ENCODE results near the gene GALNT16. TPM values are rescaled to one million over a fixed set of nuclear protein-coding genes. Genes with fewer than 3 reads are reported as not detected.
"Not testable (repeated sequence)": the region's sequence is repeated elsewhere in the genome, so short reads cannot be mapped to it uniquely, and the experiment has no call there.

The GALNT16 gene
- total RNA-seq, 1 donor from 2014 or later = 4.5 TPM

DNA sequence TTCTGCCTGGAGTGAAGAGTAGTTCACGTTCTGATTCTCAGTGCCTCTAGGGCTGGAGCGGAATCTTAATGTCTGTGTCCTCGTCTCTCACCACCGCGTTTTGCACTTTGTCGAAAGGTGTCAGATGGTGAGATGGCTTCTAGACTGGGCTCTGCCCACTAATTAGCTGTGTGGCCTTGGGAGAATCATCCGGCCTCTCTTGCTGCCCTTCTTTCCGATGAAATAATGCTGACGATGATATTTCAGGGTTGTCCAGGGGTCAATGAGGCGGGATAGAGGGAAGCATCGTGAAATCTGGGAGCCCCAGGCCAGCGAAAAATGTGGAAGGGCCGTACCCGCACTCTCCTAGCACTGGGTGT, 811 bp upstream of the GALNT16 start:
- DNase-seq (ENCODE audit: low read depth) = no peak

DNA sequence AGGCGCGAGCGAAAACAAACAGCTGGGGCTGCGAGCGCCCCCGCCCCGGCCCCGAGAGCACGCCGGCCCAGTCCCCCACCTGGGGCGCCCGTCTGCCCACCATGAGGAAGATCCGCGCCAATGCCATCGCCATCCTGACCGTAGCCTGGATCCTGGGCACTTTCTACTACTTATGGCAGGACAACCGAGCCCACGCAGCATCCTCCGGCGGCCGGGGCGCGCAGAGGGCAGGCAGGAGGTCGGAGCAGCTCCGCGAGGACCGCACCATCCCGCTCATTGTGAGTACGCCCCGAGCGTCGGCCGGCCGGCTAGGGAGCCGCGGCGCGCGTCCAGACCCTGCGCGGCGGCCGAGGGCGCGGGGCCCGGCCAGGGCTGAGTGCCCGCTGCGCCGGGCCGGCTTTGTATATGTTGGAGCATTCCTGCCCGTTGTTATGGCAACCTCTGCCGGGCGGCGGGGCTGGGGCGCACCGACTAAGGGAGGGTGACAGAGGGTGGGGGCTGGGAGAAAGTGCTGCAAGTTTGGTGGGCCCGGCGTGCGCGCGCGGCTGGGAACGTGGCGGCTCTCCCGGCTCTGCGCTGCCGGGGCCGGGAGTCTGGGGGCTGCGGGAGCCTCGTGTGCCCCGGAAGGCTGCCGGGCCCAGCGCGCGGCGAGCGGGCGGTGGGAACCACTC, 367 bp downstream of the GALNT16 start:
- DNase-seq (ENCODE audit: low read depth) = no peak

DNA sequence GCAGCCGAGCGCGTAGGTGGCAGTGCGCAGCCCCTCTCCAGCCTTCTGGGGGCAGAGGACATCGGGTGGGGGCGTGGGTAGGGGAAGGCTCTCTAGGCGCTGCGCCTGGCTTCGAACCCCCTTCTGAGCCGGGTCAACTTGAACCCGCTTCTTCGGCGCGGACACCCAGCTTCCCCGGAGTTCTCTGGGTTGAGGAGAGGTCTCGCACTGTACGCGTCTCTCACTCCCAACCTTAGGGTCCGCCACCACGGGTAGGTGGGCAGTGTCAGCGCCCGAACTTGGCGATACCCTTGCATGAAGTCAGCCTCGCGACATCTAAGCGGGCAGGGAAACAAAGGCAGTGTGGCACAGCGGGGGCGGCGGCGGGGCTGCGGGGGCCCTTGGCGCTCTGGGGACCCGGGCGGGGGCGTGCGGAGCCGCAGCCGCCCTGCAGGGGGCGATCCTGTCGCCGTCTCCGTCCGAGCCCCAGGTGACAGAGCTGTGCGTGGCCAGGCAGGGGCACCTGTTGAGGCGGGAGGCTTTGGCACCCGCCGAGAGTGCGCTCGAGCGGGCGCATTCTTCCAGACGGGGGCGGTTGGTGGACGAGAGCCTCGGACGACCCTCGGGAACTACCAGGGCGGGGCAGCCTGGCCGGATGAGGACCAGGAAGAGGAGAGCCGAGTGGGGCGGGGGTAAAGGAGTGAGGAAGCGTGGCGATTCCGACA, 1.1 kb downstream of the GALNT16 start:
- no peak for DNase-seq (ENCODE audit: low read depth)

DNA sequence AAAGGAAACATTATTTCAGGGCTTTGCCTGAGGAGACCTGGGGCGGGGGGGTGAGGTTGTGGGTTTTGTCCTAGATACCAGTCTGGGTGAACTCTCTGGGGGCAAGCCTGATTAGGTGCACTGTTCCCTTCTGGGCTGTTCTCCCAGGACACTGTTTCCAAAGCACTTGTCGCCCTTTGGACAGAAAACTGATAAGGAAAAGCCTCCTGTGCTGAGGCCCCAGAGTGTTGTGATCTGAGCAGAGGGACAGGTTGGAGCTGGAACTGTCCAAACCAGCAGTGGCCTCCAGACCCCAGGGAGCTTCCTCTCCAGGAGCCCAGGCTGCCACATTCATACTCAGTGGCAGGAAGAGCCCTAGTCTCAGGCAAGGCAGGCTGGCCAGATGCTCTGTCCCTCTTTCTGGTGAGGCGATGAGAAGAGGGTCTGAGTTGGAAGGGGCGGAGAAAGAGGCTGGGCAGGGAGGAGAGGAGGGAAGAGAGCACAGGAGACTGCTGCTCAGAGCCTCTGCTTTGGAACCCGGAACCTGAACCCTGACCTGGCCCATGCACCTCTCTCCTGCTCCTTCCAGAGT, 1.9 kb downstream of the GALNT16 start:
- DNase-seq (ENCODE audit: low read depth) = no peak

DNA sequence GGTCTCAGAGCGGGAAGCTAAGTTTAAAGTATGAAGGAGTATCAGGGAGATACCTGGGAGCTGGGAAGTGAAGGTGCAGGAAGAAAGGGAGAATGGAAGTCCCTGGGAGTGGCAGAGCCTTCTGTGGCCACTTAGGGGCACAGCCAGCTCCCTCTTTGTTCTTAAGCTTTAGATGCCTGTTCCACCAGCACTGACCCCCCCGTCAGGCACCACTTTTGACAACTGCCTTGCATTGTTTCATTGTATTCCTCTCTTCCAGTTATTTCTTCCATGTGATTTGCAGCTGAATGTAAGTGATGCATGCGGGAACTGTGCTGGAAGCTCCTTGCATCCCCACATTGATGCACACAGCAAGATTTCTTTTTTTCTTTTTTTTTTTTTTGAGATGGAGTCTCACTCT, 2.6 kb downstream of the GALNT16 start:
- DNase-seq (ENCODE audit: low read depth) = no peak

DNA sequence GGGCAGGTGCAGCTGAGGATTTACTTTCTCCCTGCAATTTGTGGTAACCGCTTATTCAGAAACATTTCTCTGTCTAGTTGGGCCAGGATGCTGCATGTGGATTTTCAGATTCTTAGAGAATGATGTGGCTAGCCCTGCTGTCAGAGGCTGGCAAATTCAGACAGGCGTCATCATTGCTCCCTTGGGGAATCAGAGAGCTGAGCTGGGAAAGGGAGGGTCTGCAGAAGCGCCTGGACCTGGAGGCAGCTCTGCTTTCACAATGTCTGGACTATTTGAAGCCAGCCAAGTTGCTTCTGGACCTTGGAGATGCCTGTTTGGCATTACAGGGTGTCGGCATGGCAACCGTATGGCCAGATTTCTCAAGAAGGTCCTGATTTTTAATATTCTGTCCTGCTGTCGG, 3.4 kb downstream of the GALNT16 start:
- peak; percentile 97 for DNase-seq (ENCODE audit: low read depth)

DNA sequence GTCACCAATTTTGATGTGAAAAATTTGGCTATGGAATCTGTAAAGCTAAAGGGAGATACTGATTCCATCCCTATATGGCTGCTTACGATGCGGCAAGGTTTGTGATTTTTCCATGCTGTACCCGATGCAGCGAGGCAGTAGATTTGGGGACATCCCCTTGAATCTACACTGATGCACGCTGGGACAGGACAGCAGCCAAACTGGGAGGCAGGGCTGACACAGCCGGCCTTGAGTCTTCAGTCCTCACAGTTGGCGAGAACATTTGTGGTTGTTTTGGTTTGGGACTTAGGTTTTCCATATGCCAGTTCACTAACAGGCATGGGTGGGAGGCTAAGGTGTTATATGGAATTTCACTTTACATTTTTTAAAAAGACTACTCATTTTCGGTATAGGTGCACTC, 3.8 kb downstream of the GALNT16 start:
- peak; percentile 69 for DNase-seq (ENCODE audit: low read depth)

DNA sequence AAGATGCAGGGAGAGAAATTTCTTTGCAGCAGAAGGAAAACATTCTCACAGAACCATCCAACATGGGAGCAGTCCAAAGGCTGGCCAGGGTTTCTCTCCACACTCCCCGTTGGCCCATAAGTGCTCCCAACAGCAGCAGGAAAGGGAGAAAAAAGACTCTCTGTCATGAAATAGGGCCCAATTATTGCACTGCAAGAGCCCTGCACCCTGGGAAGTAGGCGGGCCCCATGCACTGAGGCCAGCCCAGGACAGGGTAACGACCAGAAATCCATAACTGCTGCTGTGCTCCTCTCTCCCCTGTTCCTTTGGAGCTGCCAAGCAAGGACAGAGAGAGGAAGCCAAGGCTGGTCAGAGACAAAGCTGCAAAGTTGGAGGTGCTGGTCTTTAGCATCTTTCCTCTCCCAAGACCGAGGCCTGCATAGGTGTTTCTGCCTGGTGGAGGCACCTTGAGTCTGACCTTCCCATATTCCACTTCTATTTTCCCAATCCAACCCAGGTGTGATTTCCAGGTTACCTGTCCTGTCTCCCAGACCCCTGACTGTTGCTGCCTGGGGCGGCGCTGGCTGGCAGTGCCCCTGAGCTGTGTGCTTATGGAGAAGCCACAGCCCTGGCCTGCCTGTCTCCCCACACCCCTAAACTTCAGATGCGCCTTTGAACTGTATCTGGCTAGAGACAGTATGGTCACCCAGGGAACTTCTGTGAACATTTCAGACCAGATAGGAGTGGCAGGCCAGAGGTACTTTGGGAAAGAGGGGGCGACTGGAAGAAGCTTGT, 6.8 kb downstream of the GALNT16 start:
- no peak for DNase-seq (ENCODE audit: low read depth)

DNA sequence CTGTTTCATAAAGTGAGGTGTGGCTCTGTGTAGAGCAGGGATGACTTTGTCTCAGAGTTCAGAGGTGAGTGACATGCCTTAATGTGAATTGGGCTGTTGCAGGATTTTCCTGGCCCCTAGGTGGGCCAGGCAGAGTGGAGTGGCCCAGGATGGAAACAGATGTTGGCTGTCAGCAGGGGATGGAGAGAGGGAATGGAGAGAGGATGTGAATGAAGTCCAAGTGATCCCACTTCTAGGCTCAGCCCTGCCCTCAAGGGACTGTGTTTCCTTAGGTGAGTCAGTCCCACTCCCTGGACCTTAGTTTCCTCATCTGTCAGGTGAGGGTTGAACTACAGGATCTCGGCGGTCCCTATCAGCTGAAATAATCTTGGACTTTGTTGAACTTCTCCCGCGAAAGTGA, 7.5 kb downstream of the GALNT16 start:
- DNase-seq (ENCODE audit: low read depth) = no peak

DNA sequence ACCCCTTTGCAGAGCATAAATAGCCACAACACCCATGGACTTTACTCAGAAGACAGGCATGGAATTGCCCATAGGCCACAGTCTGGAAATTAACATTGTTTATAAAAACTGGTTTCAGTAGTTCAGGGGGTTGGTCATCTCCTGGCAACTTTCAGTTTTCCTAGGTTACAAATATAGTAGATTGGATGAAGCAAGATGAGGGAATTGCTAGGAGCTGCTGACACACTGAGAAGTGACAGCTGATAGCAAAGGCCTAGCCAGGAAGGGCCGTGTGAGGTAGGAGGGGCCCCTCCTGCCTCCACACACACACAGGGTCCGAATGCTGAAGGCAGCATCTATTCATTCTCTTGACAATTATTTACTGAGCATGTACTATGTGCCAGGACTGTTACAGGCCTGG, 8.3 kb downstream of the GALNT16 start:
- DNase-seq (ENCODE audit: low read depth) = peak; percentile 64

DNA sequence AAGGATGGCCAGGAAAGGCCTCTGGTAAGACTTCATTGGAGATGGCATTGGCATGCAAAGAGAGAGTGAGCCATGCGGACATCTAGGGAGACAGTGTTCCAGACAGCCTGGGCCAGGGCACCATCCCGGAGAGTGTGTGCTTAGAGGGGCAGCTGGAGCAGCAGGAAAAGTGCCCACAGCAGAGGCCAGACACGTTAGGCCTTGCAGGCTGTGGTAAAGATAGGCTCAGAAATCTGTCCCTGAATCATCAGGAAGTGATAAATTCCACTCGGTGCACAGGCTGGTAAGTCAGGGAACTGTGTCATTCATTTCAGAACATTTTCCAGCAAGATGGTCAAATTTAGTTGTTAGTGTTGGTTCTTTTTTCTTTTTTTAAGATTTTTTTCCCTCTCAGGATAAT, 8.8 kb downstream of the GALNT16 start:
- DNase-seq (ENCODE audit: low read depth) = peak; percentile 91

DNA sequence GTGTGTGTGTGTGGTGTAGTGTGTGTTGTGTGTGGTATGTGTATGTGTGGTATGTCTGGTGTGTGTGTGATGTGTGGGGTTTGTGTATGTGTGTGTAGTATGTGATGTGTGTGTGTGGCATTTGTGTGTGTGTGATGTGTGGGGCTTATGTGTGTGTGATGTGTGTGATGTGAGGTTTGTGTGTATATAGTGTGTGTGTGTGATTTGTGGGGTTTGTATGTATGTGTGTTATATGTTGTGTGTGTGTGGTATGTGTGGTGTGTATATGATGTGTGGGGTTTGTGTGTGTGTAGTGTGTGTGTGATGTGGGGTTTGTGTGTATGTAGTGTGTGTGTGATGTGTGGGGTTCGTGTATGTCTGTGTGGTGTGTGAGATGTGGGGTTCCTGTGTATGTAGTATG, 9.4 kb downstream of the GALNT16 start:
- DNase-seq (ENCODE audit: low read depth) = no peak

DNA sequence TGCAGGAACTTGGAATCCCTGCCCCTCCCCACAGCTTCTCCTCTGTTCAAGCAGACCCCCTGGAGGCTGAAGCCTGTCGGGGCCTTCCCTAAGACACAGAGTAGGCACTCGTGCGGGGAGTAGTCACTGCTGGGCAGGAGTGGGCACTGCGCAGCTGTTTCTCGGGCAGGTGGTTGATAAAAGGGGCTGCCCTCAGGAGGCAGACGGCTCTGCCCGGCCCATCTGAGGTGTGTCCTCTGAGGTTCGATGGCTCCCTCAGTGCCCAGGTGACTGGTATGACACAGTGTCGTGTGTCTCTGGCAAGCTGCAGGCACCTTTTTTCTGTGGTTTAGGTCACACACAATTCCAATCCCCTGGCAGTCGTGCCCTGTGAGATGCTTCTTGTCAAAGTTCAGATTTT, 10.1 kb downstream of the GALNT16 start:
- DNase-seq (ENCODE audit: low read depth) = no peak

DNA sequence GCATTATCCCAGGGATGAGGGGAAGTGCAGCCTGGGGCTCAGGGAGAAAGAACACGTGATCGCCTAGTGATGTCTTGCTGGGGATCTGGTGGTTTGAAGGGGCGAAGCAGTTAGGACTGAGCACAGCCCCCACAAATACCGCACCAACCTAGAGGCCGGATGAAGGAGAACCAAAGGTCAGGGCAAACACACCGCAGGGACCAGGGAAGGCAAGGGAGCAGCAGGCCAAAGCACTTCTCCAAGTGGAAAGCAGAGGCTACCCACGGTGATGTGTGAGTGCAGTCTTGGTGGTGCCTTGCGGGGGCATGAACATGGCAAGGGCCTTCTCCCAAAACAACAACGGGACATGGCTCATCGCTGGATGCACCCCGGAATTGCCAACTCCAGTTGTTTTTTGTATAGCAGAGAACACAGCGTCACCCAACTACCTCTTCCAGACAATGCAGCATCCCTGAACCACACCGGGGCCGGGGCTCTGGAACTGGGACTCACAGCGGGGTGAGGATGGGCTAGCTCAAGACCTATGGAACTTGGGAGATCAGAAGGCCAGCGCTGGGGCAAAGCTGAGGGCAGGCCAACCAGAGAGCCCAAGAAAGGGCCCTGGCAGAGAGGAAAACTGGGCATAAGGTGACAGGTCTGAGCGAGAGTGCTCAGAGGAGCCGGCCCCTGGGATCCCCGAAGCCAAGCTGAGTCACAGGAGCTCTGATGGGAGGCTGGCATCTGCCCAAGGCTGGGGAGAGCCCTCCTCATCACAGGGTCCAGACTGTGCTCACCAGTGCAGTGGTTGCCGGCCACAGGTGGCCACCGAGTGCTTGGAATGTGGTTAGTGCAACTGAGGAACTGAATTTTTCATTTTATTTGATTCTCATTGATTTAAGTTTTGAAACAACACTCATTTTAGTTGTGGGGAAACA, 11.1 kb downstream of the GALNT16 start:
- DNase-seq (ENCODE audit: low read depth) = peak; percentile 83

DNA sequence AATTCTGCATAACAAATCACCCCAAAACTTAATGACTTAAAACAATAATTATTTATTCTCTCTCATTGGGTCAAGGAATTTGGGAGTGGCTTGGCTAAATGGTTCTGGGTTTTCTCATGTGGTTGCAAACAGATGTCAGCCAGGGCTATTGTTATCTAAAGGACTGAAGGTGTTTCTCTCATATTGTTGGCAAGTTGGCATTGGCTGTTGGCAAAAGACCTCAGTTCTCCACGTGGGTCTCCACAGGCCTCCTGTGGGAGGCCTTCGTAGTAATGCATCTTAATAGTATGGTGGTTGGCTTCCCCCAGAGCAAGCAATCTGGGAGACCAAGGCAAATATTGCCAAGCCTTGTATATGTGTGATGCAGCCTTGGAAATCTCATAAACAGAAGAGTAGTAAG, 14.4 kb downstream of the GALNT16 start:
- peak; percentile 63 for DNase-seq (ENCODE audit: low read depth)

DNA sequence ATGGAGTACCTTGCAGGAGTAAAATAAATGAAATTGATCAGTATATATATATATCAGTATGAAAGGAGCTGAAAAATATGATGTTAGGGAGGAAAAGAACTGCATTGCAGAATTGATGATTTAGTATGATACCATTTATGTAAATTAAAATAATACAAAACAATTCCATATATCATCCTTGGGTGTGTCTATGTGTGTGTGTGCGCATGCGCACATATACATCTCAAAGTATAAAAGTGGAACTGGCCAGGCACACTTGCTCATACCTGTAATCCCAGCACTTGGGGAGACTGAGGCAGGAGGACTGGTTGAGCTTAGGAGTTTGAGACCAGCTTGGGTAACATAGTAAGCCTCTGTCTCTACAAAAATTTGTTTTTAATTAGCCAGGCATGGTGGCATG, 15.4 kb downstream of the GALNT16 start:
- no peak for DNase-seq (ENCODE audit: low read depth)

DNA sequence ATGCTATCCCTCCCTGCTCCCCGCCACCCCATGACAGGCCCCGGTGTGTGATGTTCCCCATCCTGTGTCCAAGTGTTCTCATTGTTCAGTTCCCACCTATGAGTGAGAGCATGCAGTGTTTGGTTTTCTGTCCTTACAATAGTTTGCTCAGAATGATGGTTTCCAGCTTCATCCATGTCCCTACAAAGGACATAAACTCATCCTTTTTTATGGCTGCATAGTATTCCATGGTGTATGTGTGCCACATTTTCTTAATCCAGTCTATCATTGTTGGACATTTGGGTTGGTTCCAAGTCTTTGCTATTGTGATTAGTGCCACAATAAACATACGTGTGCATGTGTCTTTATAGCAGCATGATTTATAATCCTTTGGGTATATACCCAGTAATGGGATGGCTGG, 17.4 kb downstream of the GALNT16 start:
- not testable (repeated sequence) for DNase-seq (ENCODE audit: low read depth)

DNA sequence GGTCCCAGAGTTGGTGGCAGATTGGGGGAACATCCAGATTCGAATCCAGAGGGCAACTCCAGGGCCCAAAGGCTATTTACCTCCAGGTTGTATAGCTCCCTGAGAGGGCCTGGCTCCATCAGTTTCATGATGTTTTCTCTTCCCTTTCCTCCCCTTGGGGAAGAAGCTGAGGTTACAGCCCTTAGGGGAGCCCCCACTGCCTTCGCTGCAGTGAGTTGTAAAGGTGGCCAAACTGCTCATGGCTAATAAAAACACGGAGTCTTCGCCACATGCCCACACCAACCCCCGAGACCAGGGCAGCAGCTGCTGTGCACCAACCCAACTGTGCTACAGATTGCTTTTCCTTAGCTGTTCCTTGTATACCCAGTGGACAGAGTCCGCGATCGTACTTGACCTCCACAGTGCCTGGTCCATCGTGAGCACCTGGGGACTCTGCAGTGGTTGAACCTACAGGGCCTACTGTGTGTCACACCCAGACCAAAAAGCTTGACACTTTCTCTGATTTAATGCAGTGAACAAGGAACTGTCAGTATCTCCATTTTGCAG, 20.9 kb downstream of the GALNT16 start:
- DNase-seq (ENCODE audit: low read depth) = no peak

DNA sequence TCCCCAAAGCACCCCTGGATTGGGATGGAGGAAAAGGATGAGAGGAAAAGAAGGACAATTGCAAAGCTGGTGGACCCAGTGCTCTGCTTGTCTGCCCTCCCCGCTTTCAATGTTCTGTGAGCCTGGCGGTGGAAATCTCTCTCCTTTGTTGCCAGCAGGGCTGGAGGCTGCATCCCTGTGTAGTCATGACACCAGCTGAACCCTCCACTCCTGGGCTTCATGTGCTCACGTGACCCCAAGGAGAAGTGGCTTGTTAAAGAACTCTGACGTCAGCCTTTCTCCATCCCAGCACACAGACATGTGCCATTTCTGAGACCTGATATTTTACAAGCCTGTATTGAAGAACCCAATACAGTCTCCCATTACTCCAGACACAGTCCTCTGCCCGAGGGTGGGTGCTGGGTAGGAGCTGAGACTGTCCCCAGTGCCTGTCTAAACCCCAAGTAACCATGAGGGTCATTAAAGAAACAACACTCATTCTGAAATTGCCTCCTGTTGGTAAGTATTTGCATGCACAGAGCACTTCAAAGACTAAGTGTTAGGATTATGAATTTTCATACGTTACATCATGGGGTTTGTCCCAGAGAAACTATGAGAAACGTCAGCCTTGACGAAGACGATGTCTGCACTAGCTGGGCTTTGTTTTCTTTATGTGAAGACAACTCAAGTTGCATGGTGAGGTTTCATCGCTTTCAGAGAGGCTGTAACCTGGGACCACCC, 21.7 kb downstream of the GALNT16 start:
- no peak for DNase-seq (ENCODE audit: low read depth)

DNA sequence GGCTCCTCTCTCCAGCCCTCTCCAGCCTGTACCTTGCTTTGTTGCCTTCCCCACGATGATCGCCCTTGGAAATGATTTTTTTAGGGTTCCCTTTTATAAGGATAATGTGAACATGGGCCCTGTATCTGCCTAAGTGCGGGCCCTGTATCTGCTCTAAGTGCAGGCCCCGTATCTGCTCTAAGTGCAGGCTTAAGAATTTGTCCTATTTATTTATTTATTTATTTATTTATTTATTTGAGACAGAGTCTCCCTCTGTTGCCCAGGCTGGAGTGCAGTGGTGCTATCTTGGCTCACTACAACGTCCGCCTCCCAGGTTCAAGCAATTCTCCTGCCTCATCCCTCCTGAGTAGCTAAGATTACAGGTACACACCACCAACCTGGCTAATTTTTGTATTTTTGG, 22.5 kb downstream of the GALNT16 start:
- no peak for DNase-seq (ENCODE audit: low read depth)

Data from myocyte (in vitro differentiated cells).